Fibroblast of lung (primary cell): ENCODE results near the gene RFNG.

Experiments
- CTCF ChIP-seq, 2 donors: IDR thresholded peaks in 1 of 2; conservative IDR thresholded peaks in 1 of 2; 1 replicate in 1 of 2; 2 replicates in 1 of 2; pipeline ENCODE4 v1.5.1; 2011 to 2012; ENCODE audit warnings: low read length in 2 of 2, control low read depth in 1 of 2, inconsistent platforms in 1 of 2, low read depth in 1 of 2, mild to moderate bottlenecking in 1 of 2
- EZH2 ChIP-seq: IDR thresholded peaks from 2 replicates; pipeline ENCODE4 v1.5.1; 2012; ENCODE audit warnings: low read length, control low read depth, mild to moderate bottlenecking; ENCODE audit errors: missing control alignments

- TF ChIP-seq CTCF (conservative IDR thresholded peaks at IDR 0.05 in 1 of 2, IDR thresholded peaks at IDR 0.05 in 1 of 2; ENCODE audit: low read depth in 1 of 2, low read length in 2 of 2) (no peak), EZH2 (no peak)
These were observed 47.9 kb downstream of the RFNG start for GRCh38 chr17:82003411-82004381.
